Prostate gland (tissue), 2 donors: ENCODE measurements around the gene MACIR. TPM values are rescaled to one million over a fixed set of nuclear protein-coding genes. Genes with fewer than 3 reads are reported as not detected.

Source experiments
- DNase-seq: peaks from one replicate; pipeline ENCODE4 v3.0.0-alpha.2; 2019; ENCODE audit warnings: low spot score
- H3K27ac ChIP-seq, 2 donors: fragments of 200-600 bp; sonication (generic); 2 replicates each; pipeline ENCODE4 v1.5.1; 2017 to 2019
- H3K27me3 ChIP-seq: fragments of 200-600 bp; sonication (generic); replicated peaks from 2 replicates; pipeline ENCODE4 v1.5.1; 2019; ENCODE audit not compliant: insufficient read depth
- H3K36me3 ChIP-seq, 2 donors: fragments of 200-600 bp; sonication (generic); 1 replicate in 1 of 2; 2 replicates in 1 of 2; pipeline versions ENCODE4 v1.5.1 to v1.8.1; 2017 to 2019
- H3K4me1 ChIP-seq: fragments of 200-600 bp; sonication (generic); replicated peaks from 2 replicates; pipeline ENCODE4 v1.5.1; 2019
- H3K4me3 ChIP-seq, 2 donors: fragments of 200-600 bp; sonication (generic); 2 replicates each; pipeline ENCODE4 v1.5.1; 2017 to 2019
- H3K9me3 ChIP-seq: fragments of 200-600 bp; sonication (generic); 2 replicates; pipeline ENCODE4 v1.5.1; 2017
- CTCF ChIP-seq, 4 experiments: fragments of 200-600 bp in 2 of 4; fragments of 450-650 bp in 2 of 4; sonication (generic) in 2 of 4; IDR thresholded peaks; 1 replicate in 3 of 4; 2 replicates in 1 of 4; pipeline ENCODE4 v1.5.1; 2016 to 2019; ENCODE audit warnings: antibody characterized with exemption in 4 of 4, mild to moderate bottlenecking in 2 of 4, moderate library complexity in 2 of 4
- POLR2A ChIP-seq: fragments of 450-650 bp; IDR thresholded peaks from one replicate; pipeline ENCODE4 v1.6.1; 2016; ENCODE audit warnings: antibody characterized with exemption, mild to moderate bottlenecking
- POLR2AphosphoS5 ChIP-seq: sonication (generic); formaldehyde crosslinking; IDR thresholded peaks from one replicate; pipeline ENCODE4 v1.6.1; 2017; ENCODE audit warnings: antibody characterized with exemption
- WGBS: methylation state at CpG from one replicate; pipeline ENCODE4 v1.1.5; 2018; 5-methylcytosine and 5-hydroxymethylcytosine counted together
- intact Hi-C: fragments of 100-400 bp; cut with DNase I; formaldehyde crosslinking; loops from one replicate; pipeline ENCODE4 v1.14.2; 2022
- total RNA-seq, 2 donors: library from RNA; depleted of rRNA; stranded (reverse); fragments of >200 nt; gene quantifications; one replicate each; pipeline ENCODE4 v1.1.0, GENCODE V29; 2016

The MACIR gene
- total RNA-seq, 2 donors from 2014 or later: 10.4 to 20.1 TPM

DNA sequence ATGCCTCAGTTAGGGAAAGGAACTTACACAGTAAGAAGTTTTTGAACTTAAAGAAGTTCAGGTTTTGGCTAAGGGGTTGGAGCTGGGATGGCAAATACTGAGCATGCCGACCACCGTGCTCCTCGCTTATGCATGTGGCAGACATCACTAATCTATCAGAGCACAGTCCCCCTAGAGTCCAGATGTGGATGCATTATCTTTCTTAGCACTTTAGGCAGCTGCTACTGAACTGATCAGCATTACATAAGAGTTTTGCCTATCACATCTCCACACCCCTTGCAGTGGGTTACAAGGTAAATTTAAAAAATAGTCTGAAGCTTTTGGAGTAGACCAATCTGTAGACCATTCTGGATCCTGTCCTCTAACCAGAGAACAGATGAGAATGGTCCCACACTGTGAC lies 22.4 kb downstream of the MACIR start:
- H3K36me3 ChIP-seq: peaks cover 0 to 4% of the 10 kb centered on the region in 2 donors
- H3K4me1 ChIP-seq: no peaks in the 10 kb centered on the region
- no peak for DNase-seq
- no peak overlapping the region for H3K27ac ChIP-seq
- H3K27me3 ChIP-seq: no peaks in the 10 kb centered on the region
- no peaks in the 10 kb centered on the region for H3K9me3 ChIP-seq
- no peak for TF ChIP-seq CTCF (IDR thresholded peaks at IDR 0.05)
- no peak for TF ChIP-seq POLR2AphosphoS5
- no peak for TF ChIP-seq POLR2A
- H3K4me3 ChIP-seq: no peak overlapping the region
- intact Hi-C loops: no loop called here
- 92% methylated on average over 3 of the region's 3 CpGs for WGBS

- H3K27me3 ChIP-seq: no peaks in the 10 kb centered on the region
- WGBS: 41% methylated on average over 2 of the region's 2 CpGs
- H3K4me1 ChIP-seq: no peaks in the 10 kb centered on the region
- H3K27ac ChIP-seq: no peak overlapping the region
- no peaks in the 10 kb centered on the region for H3K36me3 ChIP-seq
- no peaks in the 10 kb centered on the region for H3K9me3 ChIP-seq
- intact Hi-C loops: no loop called here
- no peak overlapping the region for H3K4me3 ChIP-seq
- no peak for TF ChIP-seq CTCF (IDR thresholded peaks at IDR 0.05)
- no peak for TF ChIP-seq POLR2A
- no peak for TF ChIP-seq POLR2AphosphoS5
- DNase-seq: no peak
Observed at GRCh38 chr5:103283120-103283519, 24.6 kb downstream of the MACIR start.

DNA sequence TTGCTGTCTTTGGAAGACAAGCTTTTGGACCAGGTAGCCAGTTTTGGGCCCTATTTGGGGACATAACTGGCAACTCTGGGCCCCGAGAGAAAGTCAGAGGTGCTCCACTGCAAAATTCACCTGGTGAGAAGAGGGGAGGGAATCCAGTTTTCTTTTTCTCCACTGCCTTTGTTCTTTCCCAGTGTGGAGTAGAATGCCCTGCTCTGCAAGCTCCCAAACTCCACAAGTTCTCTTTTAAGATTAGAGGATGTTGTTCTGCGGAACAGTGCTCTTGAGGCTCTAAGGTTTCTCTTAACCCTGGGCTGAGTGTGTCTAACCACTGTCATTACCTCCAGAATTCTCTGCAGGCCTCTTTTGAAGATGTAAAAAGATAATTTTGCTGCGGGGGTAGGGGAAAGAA lies 25.3 kb downstream of the MACIR start:
- TF ChIP-seq POLR2AphosphoS5: no peak
- TF ChIP-seq POLR2A: no peak
- TF ChIP-seq CTCF (IDR thresholded peaks at IDR 0.05): no peak
- Histone ChIP-seq H3K36me3 (no peaks in the 10 kb centered on the region), H3K9me3 (no peaks in the 10 kb centered on the region), H3K27ac (no peak overlapping the region), H3K4me1 (no peaks in the 10 kb centered on the region), H3K4me3 (no peak overlapping the region), H3K27me3 (no peaks in the 10 kb centered on the region)
- no peak for DNase-seq
- WGBS: 83% methylated on average over 3 of the region's 3 CpGs
- intact Hi-C loops: no loop called here

DNA sequence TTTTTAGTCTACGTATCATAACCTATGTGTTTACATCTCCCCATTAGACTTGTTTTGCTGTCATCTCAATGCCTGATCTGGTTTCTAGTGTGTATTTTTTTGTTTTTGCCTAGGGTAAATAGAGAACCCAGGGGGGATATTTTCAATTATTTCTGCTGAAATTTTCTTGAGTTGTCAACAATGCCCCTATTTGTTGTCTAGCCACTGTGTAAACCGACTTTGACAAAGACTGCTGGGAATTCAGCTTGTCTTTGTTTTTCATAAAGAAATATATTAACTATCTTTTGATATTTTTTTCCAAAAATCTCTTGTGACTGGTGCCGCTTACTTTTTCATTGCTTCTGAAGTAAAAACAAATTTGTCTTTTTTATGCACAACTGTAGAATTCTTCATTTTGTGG lies 28.1 kb downstream of the MACIR start:
- Histone ChIP-seq H3K4me1 (no peaks in the 10 kb centered on the region), H3K4me3 (no peak overlapping the region), H3K27me3 (no peaks in the 10 kb centered on the region), H3K27ac (no peak overlapping the region), H3K9me3 (no peaks in the 10 kb centered on the region), H3K36me3 (no peaks in the 10 kb centered on the region)
- WGBS: 84% methylated on average over 3 of the region's 3 CpGs
- TF ChIP-seq POLR2A (no peak), POLR2AphosphoS5 (no peak), CTCF (IDR thresholded peaks at IDR 0.05) (no peak)
- intact Hi-C loops: no loop called here
- no peak for DNase-seq

- H3K4me3 ChIP-seq: no peak overlapping the region
- WGBS: 88% methylated on average over 1 of the region's 1 CpG
- H3K27me3 ChIP-seq: no peaks in the 10 kb centered on the region
- H3K27ac ChIP-seq: no peak overlapping the region
- no peaks in the 10 kb centered on the region for H3K4me1 ChIP-seq
- H3K36me3 ChIP-seq: no peaks in the 10 kb centered on the region
- TF ChIP-seq CTCF (IDR thresholded peaks at IDR 0.05) (no peak), POLR2A (no peak), POLR2AphosphoS5 (no peak)
- H3K9me3 ChIP-seq: no peaks in the 10 kb centered on the region
- intact Hi-C loops: no loop called here
- no peak for DNase-seq
Observed at GRCh38 chr5:103289024-103289423, 30.5 kb downstream of the MACIR start.
